ENCODE data around the gene MACO1. TPM values are rescaled to one million over a fixed set of nuclear protein-coding genes. Genes with fewer than 3 reads are reported as not detected.

The MACO1 gene
- total and polyA plus RNA-seq, 10 of the 15 experiments (the other 5 are each of a cell fraction or from before 2014, with no cell fraction given) = 3.2 to 19.8 (median 10.3) TPM

DNA sequence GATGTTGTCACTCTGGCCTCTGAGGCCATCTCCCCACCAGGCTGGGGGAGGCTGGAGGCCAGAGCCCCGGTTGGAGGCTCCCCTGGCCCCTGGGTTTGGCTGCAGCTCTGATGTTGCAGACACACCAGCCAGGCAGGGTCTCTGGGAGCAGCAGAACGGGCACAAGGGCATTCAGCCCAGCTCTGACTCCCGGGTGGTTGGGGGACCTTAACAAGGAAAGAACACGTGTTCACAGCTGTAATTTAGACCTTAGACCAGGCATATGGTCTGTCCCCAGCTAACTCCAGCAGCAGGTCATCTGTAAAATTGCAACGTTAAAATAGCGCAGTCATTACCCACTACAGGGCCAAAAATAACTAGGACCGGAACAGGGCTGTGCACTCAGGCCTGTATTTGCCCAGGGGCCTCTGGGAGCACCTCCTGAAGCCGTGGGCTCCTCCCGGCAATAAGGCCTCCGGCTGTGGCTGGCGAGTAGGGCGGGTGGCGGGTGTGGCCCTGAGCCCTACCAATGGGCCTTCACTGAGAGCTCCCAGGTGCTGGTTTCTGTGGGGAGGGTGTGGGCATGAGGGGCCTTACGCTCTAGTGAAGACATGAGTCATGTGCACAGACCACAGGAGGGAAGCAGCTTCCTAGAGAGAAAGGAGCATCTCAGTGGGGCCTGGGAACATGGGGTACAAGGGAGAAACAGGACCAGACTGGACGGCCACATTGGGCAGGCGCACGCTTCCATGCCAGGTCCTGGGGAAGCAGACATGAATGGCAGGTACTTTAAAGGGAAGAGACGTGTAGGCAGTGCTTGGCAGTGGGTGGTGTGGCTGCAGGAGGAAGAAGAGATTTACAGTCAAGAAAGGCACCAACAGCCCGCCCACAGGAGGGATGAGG lies 118.8 kb downstream of the MACO1 start (continued):
- TF ChIP-seq, protein P1, sequence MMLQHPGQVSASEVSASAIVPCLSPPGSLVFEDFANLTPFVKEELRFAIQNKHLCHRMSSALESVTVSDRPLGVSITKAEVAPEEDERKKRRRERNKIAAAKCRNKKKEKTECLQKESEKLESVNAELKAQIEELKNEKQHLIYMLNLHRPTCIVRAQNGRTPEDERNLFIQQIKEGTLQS (IDR thresholded peaks at IDR 0.05; ENCODE audit: borderline replicate concordance, extremely low read depth, low read depth, low read length) = no peak
- TF ChIP-seq PML (IDR thresholded peaks at IDR 0.05; ENCODE audit: low read length) = peak; percentile 52; the same call in 1 of the 2 replicates
- TF ChIP-seq DPF2 (IDR thresholded peaks at IDR 0.05) = peak; percentile 90
- no peak for TF ChIP-seq YBX1 (IDR thresholded peaks at IDR 0.05)
- peak; percentile 97 for TF ChIP-seq IKZF1 (conservative IDR thresholded peaks at IDR 0.05)
- TF ChIP-seq ELK1 (IDR thresholded peaks at IDR 0.05; ENCODE audit: low read depth, low read length) = peak; percentile 46; the same call in 1 of the 2 replicates
- TF ChIP-seq E2F4 (IDR thresholded peaks at IDR 0.05; ENCODE audit: low read depth, low read length) = no peak
- TF ChIP-seq ZNF217 (IDR thresholded peaks at IDR 0.05) = 0 out of 2 replicates have a peak, but pooled peaks have one; percentile 41
- TF ChIP-seq, protein P2, sequence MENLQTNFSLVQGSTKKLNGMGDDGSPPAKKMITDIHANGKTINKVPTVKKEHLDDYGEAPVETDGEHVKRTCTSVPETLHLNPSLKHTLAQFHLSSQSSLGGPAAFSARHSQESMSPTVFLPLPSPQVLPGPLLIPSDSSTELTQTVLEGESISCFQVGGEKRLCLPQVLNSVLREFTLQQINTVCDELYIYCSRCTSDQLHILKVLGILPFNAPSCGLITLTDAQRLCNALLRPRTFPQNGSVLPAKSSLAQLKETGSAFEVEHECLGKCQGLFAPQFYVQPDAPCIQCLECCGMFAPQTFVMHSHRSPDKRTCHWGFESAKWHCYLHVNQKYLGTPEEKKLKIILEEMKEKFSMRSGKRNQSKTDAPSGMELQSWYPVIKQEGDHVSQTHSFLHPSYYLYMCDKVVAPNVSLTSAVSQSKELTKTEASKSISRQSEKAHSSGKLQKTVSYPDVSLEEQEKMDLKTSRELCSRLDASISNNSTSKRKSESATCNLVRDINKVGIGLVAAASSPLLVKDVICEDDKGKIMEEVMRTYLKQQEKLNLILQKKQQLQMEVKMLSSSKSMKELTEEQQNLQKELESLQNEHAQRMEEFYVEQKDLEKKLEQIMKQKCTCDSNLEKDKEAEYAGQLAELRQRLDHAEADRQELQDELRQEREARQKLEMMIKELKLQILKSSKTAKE (IDR thresholded peaks at IDR 0.05; ENCODE audit: low read depth, poor library complexity, severe bottlenecking) = peak; percentile 34
- TF ChIP-seq, protein P3, sequence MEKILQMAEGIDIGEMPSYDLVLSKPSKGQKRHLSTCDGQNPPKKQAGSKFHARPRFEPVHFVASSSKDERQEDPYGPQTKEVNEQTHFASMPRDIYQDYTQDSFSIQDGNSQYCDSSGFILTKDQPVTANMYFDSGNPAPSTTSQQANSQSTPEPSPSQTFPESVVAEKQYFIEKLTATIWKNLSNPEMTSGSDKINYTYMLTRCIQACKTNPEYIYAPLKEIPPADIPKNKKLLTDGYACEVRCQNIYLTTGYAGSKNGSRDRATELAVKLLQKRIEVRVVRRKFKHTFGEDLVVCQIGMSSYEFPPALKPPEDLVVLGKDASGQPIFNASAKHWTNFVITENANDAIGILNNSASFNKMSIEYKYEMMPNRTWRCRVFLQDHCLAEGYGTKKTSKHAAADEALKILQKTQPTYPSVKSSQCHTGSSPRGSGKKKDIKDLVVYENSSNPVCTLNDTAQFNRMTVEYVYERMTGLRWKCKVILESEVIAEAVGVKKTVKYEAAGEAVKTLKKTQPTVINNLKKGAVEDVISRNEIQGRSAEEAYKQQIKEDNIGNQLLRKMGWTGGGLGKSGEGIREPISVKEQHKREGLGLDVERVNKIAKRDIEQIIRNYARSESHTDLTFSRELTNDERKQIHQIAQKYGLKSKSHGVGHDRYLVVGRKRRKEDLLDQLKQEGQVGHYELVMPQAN (conservative IDR thresholded peaks at IDR 0.05) = no peak
- TF ChIP-seq CHD4 (IDR thresholded peaks at IDR 0.05) = 0 out of 2 replicates have a peak, but pooled peaks have one; percentile 41
- no peak; the same call in 1 of the 2 replicates for TF ChIP-seq MYB (IDR thresholded peaks at IDR 0.05; ENCODE audit: borderline replicate concordance, low read depth, low read length)
- TF ChIP-seq SRF (IDR thresholded peaks at IDR 0.05; ENCODE audit: low read depth in 2 of 2, low read length in 2 of 2) = peak in 1 of 2 experiments; percentile 35; a peak in 1 of 4 replicates
- peak; percentile 87 for TF ChIP-seq CBFB (IDR thresholded peaks at IDR 0.05; ENCODE audit: low read depth)
- no peak for TF ChIP-seq ZNF384 (IDR thresholded peaks at IDR 0.05; ENCODE audit: borderline replicate concordance, low read depth, low read length)
- TF ChIP-seq CEBPB (IDR thresholded peaks at IDR 0.05; ENCODE audit: borderline replicate concordance in 1 of 2, low read depth in 2 of 2, low read length in 2 of 2) = no peak
- TF ChIP-seq EP300 (IDR thresholded peaks at IDR 0.05; ENCODE audit: borderline replicate concordance in 1 of 2, control insufficient read depth in 1 of 2, low read depth in 2 of 2, low read length in 2 of 2) = peak in 1 of 2 experiments; percentile 51; a peak in 1 of 4 replicates
- TF ChIP-seq NFIC (IDR thresholded peaks at IDR 0.05; ENCODE audit: low read depth, low read length) = peak; percentile 90
- no peak for TF ChIP-seq ZNF207 (IDR thresholded peaks at IDR 0.05; ENCODE audit: borderline replicate concordance)
- peak; percentile 93 for TF ChIP-seq NFXL1 (IDR thresholded peaks at IDR 0.05; ENCODE audit: borderline replicate concordance)
- TF ChIP-seq TAF1 (IDR thresholded peaks at IDR 0.05; ENCODE audit: borderline replicate concordance, low read depth, low read length) = no peak
